ENCODE results near the gene ASTN1. TPM values are rescaled to one million over a fixed set of nuclear protein-coding genes. Genes with fewer than 3 reads are reported as not detected.

ASTN1 gene
- total and polyA plus RNA-seq, 2 of the 4 experiments (the other 2 are of a cell fraction) = under 0.01 to 0.07 TPM

GRCh38 chr1:177186639-177187038 lies 22.1 kb upstream of the ASTN1 start:
- Histone ChIP-seq H3K4me3 (ENCODE audit: insufficient read depth, low read depth, low read length) (no peak overlapping the region), H3K18ac (ENCODE audit: low read depth, low read length) (no peak overlapping the region), H3K4ac (ENCODE audit: low read depth, low read length) (no peak overlapping the region), H3K9me3 (ENCODE audit: control insufficient read depth, insufficient read depth, low read length) (no peaks in the 10 kb centered on the region), H2AK9ac (replicated peaks; ENCODE audit: low read depth, low read length, poor library complexity) (no peak overlapping the region), H2BK5ac (ENCODE audit: low read depth, low read length, poor library complexity, severe bottlenecking) (no peak overlapping the region), H2AFZ (replicated peaks; ENCODE audit: low read length, poor library complexity) (no peak overlapping the region), H3K27ac (ENCODE audit: insufficient read depth, low read length) (no peak overlapping the region), H3K27me3 (ENCODE audit: control insufficient read depth, insufficient read depth, low read length) (no peaks in the 10 kb centered on the region; the same call in none of the 2 replicates), H3K9ac (ENCODE audit: low read depth, low read length) (no peak overlapping the region), H4K20me1 (ENCODE audit: insufficient read depth, low read length) (no peaks in the 10 kb centered on the region), H4K91ac (ENCODE audit: insufficient read depth, low read depth, low read length) (no peak overlapping the region), H3K4me2 (ENCODE audit: low read depth, low read length) (no peak overlapping the region), H3K4me1 (ENCODE audit: control insufficient read depth, insufficient read depth, low read length) (no peaks in the 10 kb centered on the region), H2AK5ac (ENCODE audit: low read depth, low read length) (no peak overlapping the region), H2BK20ac (ENCODE audit: low read depth, low read length) (no peak overlapping the region), H2BK15ac (ENCODE audit: low read depth, low read length) (no peak overlapping the region), H3K56ac (ENCODE audit: extremely low read depth, insufficient read depth, low read length) (no peak overlapping the region), H3K79me1 (ENCODE audit: low read depth in 1 of 2, low read length in 2 of 2) (no peaks in the 10 kb centered on the region), H3K23ac (ENCODE audit: low read depth, low read length) (no peak overlapping the region), H3K9me1 (ENCODE audit: insufficient read depth, low read length) (no peaks in the 10 kb centered on the region; the same call in 1 of the 2 replicates), H4K5ac (ENCODE audit: low read depth, low read length) (no peak overlapping the region), H3K36me3 (ENCODE audit: control insufficient read depth, insufficient read depth, low read length) (no peaks in the 10 kb centered on the region), H4K8ac (ENCODE audit: low read depth in 2 of 2, low read length in 2 of 2) (no peak overlapping the region), H3K14ac (replicated peaks; ENCODE audit: low read depth, low read length) (no peak overlapping the region), H2BK120ac (ENCODE audit: low read depth, low read length) (no peak overlapping the region)
- dilution Hi-C loops (cut with HindIII; ENCODE audit: low sequenced_read_pairs, unreplicated experiment) (no loop called here), in situ Hi-C loops (cut with MboI; ENCODE audit: low sequenced_read_pairs) (no loop called here), intact Hi-C loops (cut with micrococcal nuclease) (loop anchor here (10.0 kb wide), 1 partner anchor 758 kb away; no protein-coding TSS in a partner anchor)
- ATAC-seq (ENCODE audit: low read depth) = no peak
- no TSS peak for BruUV-seq (replicated peaks)
- WGBS, 2 experiments (ENCODE audit: extremely low coverage in 2 of 2, insufficient read length in 1 of 2) = no CpG with 5 or more reads among the region's 2 CpGs
- TF ChIP-seq CTCF (conservative IDR thresholded peaks at IDR 0.05; ENCODE audit: low read depth, low read length) = no peak
- no peak for TF ChIP-seq SMC3 (IDR thresholded peaks at IDR 0.05; ENCODE audit: low read depth, low read length)
- TF ChIP-seq RAD21 (IDR thresholded peaks at IDR 0.05; ENCODE audit: low read length) = no peak
- no peak for TF ChIP-seq FOS (IDR thresholded peaks at IDR 0.05; ENCODE audit: low read depth, low read length)
- TF ChIP-seq RFX5 (IDR thresholded peaks at IDR 0.05; ENCODE audit: low read depth, low read length) = no peak
- no peak for TF ChIP-seq POLR2A (IDR thresholded peaks at IDR 0.05; ENCODE audit: low read depth, low read length)
- TF ChIP-seq RCOR1 (IDR thresholded peaks at IDR 0.05; ENCODE audit: insufficient replicate concordance, low read length) = no peak
- no peak for TF ChIP-seq CHD1 (IDR thresholded peaks at IDR 0.05; ENCODE audit: low read depth, low read length)
- no peak for TF ChIP-seq BHLHE40 (IDR thresholded peaks at IDR 0.05; ENCODE audit: low read depth, low read length)
- no peak for TF ChIP-seq MAFK (IDR thresholded peaks at IDR 0.05; ENCODE audit: low read depth, low read length)
- no peak for TF ChIP-seq NFE2L2 (IDR thresholded peaks at IDR 0.05; ENCODE audit: low read depth, low read length)
- TF ChIP-seq MAZ (IDR thresholded peaks at IDR 0.05; ENCODE audit: borderline replicate concordance, low read depth, low read length) = no peak
- ChIA-PET POLR2A (ENCODE audit: unreplicated experiment) (no interaction called here), CTCF (no interaction called here)
- DNase-seq = no peak

All from IMR-90 (cell line).